Measurements from ENCODE around the gene TSTD2.

TSTD2 gene

GRCh38 chr9:97632985-97633858 is at the start of gene TSTD2, which contains the start of gene NCBP1:
TSS of gene TSTD2 (minus strand) at chr9:97633368. CDS start at chr9:97627562, 5,806 bp downstream.
TSS of gene NCBP1 (plus strand) at chr9:97633821. CDS start at chr9:97633882, 61 bp downstream.
- peak; percentile 96 for DNase-seq

GRCh38 chr9:97682242-97682641 is 49.1 kb upstream of the TSTD2 start:
- DNase-seq: no peak

GRCh38 chr9:97675655-97676054 is 42.5 kb upstream of the TSTD2 start:
- no peak for DNase-seq

GRCh38 chr9:97673922-97674321 is 40.8 kb upstream of the TSTD2 start:
- no peak for DNase-seq

- no peak for DNase-seq
Observed at GRCh38 chr9:97672403-97672802, 39.2 kb upstream of the TSTD2 start.

- DNase-seq: no peak
Observed at GRCh38 chr9:97670586-97670985, 37.4 kb upstream of the TSTD2 start.

- DNase-seq: peak; percentile 26
Observed at GRCh38 chr9:97668485-97668884, 35.3 kb upstream of the TSTD2 start.

GRCh38 chr9:97666907-97667686 is 33.9 kb upstream of the TSTD2 start:
- no peak for DNase-seq

GRCh38 chr9:97665742-97666141 is 32.6 kb upstream of the TSTD2 start:
- DNase-seq: no peak

- DNase-seq: no peak
Observed at GRCh38 chr9:97660847-97661246, 27.7 kb upstream of the TSTD2 start.

GRCh38 chr9:97660340-97660739 is 27.2 kb upstream of the TSTD2 start:
- no peak for DNase-seq

GRCh38 chr9:97659771-97660170 is 26.6 kb upstream of the TSTD2 start:
- DNase-seq: no peak

GRCh38 chr9:97658707-97659106 is 25.5 kb upstream of the TSTD2 start:
- DNase-seq: no peak

- DNase-seq: no peak
Observed at GRCh38 chr9:97651646-97652045, 18.5 kb upstream of the TSTD2 start.

GRCh38 chr9:97647996-97648395 is 14.8 kb upstream of the TSTD2 start:
- no peak for DNase-seq

GRCh38 chr9:97645720-97646119 is 12.6 kb upstream of the TSTD2 start:
- DNase-seq: no peak

GRCh38 chr9:97640325-97640724 is 7.2 kb upstream of the TSTD2 start:
- DNase-seq: no peak

- DNase-seq: no peak
Observed at GRCh38 chr9:97638666-97639065, 5.5 kb upstream of the TSTD2 start.

- no peak for DNase-seq
Observed at GRCh38 chr9:97636903-97637302, 3.7 kb upstream of the TSTD2 start.

GRCh38 chr9:97635026-97635425 is 1.9 kb upstream of the TSTD2 start:
- DNase-seq: no peak

- DNase-seq: no peak
Observed at GRCh38 chr9:97633859-97634490, 807 bp upstream of the TSTD2 start.

- DNase-seq: peak; percentile 12
Observed at GRCh38 chr9:97632248-97632984, 752 bp downstream of the TSTD2 start.

- DNase-seq: no peak
Observed at GRCh38 chr9:97630591-97630990, 2.6 kb downstream of the TSTD2 start.
